Measurements from ENCODE around the gene RAB7A. TPM values are rescaled to one million over a fixed set of nuclear protein-coding genes. Genes with fewer than 3 reads are reported as not detected.
A peak's percentile ranks its signal among the peaks of the same experiment; 100 is the strongest.
"Not testable (repeated sequence)": the region's sequence is repeated elsewhere in the genome, so short reads cannot be mapped to it uniquely, and the experiment has no call there.

The RAB7A gene
- total and polyA plus RNA-seq, 2 experiments from 2014 or later, result 89.8 to 156 TPM

GRCh38 chr3:128718892-128719291 is 7.1 kb upstream of the RAB7A start:
- H3K36me3 Mint-ChIP-seq (ENCODE audit: low read depth); H3K4me3 ChIP-seq; H3K4me2 ChIP-seq; H3K27ac Mint-ChIP-seq; H3K27me3 Mint-ChIP-seq (ENCODE audit: insufficient read depth, low read depth, poor library complexity); H3K4me3 Mint-ChIP-seq; H3K27me3 ChIP-seq (ENCODE audit: insufficient read depth); H3K9me3 Mint-ChIP-seq; H3F3A ChIP-seq (replicated peaks; ENCODE audit: low read depth); H3K27ac ChIP-seq (ENCODE audit: low read depth); ATAC-seq; H3K36me3 ChIP-seq (ENCODE audit: insufficient read depth); DNase-seq (ENCODE audit: low spot score); H3K79me2 ChIP-seq (replicated peaks; ENCODE audit: insufficient read depth); H3K9me2 ChIP-seq (ENCODE audit: insufficient read depth); H2AFZ ChIP-seq; H4K20me1 ChIP-seq (replicated peaks; ENCODE audit: insufficient read depth): not testable (repeated sequence)
- H3K4me1 Mint-ChIP-seq, result peaks cover 41% of the 10 kb centered on the region
- peaks cover 36% of the 10 kb centered on the region for H3K4me1 ChIP-seq (ENCODE audit: insufficient read depth)

GRCh38 chr3:128720891-128721290 is 5.1 kb upstream of the RAB7A start:
- Mint-ChIP-seq H3K9me3 (no peaks in the 10 kb centered on the region), H3K4me3 (peak overlapping the region; percentile 45), H3K36me3 (ENCODE audit: low read depth) (no peaks in the 10 kb centered on the region), H3K27me3 (ENCODE audit: insufficient read depth, low read depth, poor library complexity) (no peaks in the 10 kb centered on the region), H3K4me1 (peaks cover 53% of the 10 kb centered on the region), H3K27ac (no peak overlapping the region)
- peak overlapping the region; percentile 36 for H3K4me3 ChIP-seq
- peaks cover 5% of the 10 kb centered on the region; the same call in 1 of the 2 replicates for H3K27me3 ChIP-seq (ENCODE audit: insufficient read depth)
- H2AFZ ChIP-seq, result no peak overlapping the region
- H3F3A ChIP-seq (replicated peaks; ENCODE audit: low read depth), result 0 out of 2 replicates have a peak, but pooled peaks cover 3% of the 10 kb centered on the region
- no peak for TF ChIP-seq ZNF462 (CRISPR knock-in tag; IDR thresholded peaks at IDR 0.05)
- TF ChIP-seq EZH2 (IDR thresholded peaks at IDR 0.05; ENCODE audit: low read depth, unreplicated experiment), result no peak
- TF ChIP-seq ZNF331 (CRISPR knock-in tag; IDR thresholded peaks at IDR 0.05; ENCODE audit: low read depth), result no peak
- TF ChIP-seq CREB1 (CRISPR knock-in tag; IDR thresholded peaks at IDR 0.05; ENCODE audit: low read depth), result no peak
- TF ChIP-seq CTCF (conservative IDR thresholded peaks at IDR 0.05; ENCODE audit: low read depth in 2 of 2), result no peak
- TF ChIP-seq NANOG (IDR thresholded peaks at IDR 0.05; ENCODE audit: borderline replicate concordance), result peak; percentile 50; the same call in 1 of the 2 replicates
- no peak for TF ChIP-seq POLR2AphosphoS5 (IDR thresholded peaks at IDR 0.05; ENCODE audit: low read depth)
- TF ChIP-seq EZH2phosphoT487 (IDR thresholded peaks at IDR 0.05; ENCODE audit: unreplicated experiment), result no peak
- no peaks in the 10 kb centered on the region for H3K36me3 ChIP-seq (ENCODE audit: insufficient read depth)
- peaks cover 8% of the 10 kb centered on the region for H3K9me2 ChIP-seq (ENCODE audit: insufficient read depth)
- no peaks in the 10 kb centered on the region for H4K20me1 ChIP-seq (replicated peaks; ENCODE audit: insufficient read depth)
- DNase-seq (ENCODE audit: low spot score) (peak; percentile 67), ATAC-seq (no peak)
- peaks cover 45% of the 10 kb centered on the region for H3K4me1 ChIP-seq (ENCODE audit: insufficient read depth)
- peak overlapping the region; percentile 66 for H3K4me2 ChIP-seq
- no peak overlapping the region for H3K27ac ChIP-seq (ENCODE audit: low read depth)
- H3K79me2 ChIP-seq (replicated peaks; ENCODE audit: insufficient read depth), result no peaks in the 10 kb centered on the region
